Measurements from ENCODE around the gene LTBP3.

Gene LTBP3

DNA sequence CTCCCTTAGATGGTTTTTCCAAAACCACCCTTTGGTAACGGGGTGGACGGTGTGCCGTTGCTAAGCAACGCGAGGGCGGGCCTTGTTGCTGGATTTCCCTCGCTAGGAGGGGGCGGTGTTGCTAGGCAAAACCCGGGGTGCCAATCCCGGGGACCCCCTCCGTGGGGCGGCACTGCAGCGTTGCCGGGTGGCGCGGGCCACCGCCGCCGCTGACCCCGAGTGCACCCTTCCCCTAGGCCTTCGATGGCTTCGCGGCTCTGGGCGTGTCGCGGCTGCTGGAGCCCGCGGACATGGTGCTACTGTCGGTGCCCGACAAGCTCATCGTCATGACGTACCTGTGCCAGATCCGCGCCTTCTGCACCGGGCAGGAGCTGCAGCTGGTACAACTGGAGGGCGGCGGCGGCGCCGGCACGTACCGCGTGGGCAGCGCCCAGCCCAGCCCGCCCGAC, 26.6 kb upstream of the LTBP3 start:
- TF ChIP-seq, protein P1, sequence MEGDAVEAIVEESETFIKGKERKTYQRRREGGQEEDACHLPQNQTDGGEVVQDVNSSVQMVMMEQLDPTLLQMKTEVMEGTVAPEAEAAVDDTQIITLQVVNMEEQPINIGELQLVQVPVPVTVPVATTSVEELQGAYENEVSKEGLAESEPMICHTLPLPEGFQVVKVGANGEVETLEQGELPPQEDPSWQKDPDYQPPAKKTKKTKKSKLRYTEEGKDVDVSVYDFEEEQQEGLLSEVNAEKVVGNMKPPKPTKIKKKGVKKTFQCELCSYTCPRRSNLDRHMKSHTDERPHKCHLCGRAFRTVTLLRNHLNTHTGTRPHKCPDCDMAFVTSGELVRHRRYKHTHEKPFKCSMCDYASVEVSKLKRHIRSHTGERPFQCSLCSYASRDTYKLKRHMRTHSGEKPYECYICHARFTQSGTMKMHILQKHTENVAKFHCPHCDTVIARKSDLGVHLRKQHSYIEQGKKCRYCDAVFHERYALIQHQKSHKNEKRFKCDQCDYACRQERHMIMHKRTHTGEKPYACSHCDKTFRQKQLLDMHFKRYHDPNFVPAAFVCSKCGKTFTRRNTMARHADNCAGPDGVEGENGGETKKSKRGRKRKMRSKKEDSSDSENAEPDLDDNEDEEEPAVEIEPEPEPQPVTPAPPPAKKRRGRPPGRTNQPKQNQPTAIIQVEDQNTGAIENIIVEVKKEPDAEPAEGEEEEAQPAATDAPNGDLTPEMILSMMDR (conservative IDR thresholded peaks at IDR 0.05; ENCODE audit: low read depth, low read length): no peak
- H3K4me3 ChIP-seq (ENCODE audit: low read depth, low read length): no peak overlapping the region
- DNase-seq (ENCODE audit: low read depth): peak; percentile 17

DNA sequence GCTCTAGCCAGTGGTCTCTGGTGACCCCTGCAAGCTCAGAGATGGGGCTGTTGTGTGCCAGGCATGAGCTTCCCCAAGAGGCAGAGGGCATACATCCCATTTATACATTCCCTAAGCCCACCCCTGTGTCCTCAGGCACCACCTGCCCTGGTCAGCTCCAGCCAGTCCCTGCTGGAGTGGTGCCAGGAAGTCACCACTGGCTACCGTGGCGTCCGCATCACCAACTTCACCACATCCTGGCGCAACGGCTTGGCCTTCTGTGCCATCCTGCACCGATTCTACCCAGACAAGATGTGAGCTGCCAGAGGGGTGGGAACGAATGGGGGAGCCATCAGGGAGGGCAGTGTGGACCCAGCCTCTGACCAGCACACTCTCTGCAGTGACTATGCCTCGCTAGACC, 25.9 kb upstream of the LTBP3 start:
- TF ChIP-seq, protein P1 (conservative IDR thresholded peaks at IDR 0.05; ENCODE audit: low read depth, low read length): no peak
- no peak overlapping the region for H3K4me3 ChIP-seq (ENCODE audit: low read depth, low read length)

DNA sequence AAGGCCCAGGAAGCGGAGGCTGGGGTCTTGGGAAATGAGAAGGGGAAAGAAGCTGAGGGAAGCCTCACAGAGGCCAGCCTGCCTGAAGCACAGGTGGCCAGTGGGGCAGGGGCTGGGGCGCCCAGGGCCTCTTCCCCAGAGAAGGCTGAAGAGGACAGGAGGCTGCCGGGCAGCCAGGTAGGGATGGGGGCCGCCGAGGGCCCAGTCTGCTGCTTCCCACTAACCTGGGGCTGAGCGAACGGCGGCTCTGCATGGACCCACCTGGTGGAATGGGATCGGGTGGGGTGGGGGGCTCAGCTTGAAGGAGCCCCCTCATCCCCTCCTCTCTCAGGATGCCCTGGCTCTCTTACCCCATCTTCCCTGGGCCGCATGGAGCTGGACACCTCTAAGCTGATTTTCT, 25.4 kb upstream of the LTBP3 start:
- TF ChIP-seq, protein P1 (conservative IDR thresholded peaks at IDR 0.05; ENCODE audit: low read depth, low read length): no peak
- DNase-seq (ENCODE audit: low read depth): no peak
- H3K4me3 ChIP-seq (ENCODE audit: low read depth, low read length): no peak overlapping the region

More for the DNA sequence above, 25.9 kb upstream of the LTBP3 start:
- DNase-seq (ENCODE audit: low read depth): no peak

DNA sequence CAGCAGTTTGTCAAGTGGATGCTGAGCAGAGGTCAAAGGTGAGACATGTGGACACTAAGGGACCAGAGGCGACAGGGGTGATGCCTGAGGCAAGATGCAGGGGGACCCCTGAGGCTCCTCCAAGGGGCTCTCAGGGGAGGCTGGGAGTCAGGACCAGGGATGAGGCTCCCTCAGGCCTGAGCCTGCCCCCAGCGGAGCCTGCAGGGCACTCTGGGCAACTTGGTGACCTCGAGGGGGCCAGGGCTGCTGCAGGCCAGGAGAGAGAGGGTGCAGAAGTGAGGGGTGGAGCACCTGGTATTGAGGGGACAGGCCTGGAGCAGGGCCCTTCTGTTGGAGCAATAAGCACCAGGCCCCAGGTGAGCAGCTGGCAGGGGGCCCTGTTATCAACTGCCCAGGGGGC, 23.8 kb upstream of the LTBP3 start:
- H3K4me3 ChIP-seq (ENCODE audit: low read depth, low read length): no peak overlapping the region
- TF ChIP-seq, protein P1 (conservative IDR thresholded peaks at IDR 0.05; ENCODE audit: low read depth, low read length): no peak
- DNase-seq (ENCODE audit: low read depth): no peak

DNA sequence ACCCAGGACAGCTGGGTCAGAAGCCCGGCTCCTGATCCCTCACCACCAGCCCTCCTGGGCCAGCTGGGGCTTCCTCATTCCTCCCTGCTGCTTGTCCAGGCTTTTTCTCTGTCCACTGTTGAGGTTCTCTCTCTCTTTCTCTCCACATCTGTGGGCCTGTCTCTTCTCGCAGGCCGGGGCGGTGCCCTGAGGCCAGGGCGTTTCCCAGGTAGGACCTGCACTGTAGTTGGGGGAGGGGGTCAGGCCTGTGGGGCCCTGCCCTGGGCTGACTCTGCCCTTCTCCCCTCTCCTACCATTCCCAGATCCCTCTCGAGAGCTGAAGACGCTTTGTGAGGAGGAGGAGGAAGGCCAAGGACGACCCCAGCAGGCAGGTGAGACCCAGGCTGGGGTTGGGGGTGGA, 22.6 kb upstream of the LTBP3 start:
- TF ChIP-seq, protein P1 (conservative IDR thresholded peaks at IDR 0.05; ENCODE audit: low read depth, low read length): no peak
- no peak overlapping the region for H3K4me3 ChIP-seq (ENCODE audit: low read depth, low read length)
- DNase-seq (ENCODE audit: low read depth): no peak

DNA sequence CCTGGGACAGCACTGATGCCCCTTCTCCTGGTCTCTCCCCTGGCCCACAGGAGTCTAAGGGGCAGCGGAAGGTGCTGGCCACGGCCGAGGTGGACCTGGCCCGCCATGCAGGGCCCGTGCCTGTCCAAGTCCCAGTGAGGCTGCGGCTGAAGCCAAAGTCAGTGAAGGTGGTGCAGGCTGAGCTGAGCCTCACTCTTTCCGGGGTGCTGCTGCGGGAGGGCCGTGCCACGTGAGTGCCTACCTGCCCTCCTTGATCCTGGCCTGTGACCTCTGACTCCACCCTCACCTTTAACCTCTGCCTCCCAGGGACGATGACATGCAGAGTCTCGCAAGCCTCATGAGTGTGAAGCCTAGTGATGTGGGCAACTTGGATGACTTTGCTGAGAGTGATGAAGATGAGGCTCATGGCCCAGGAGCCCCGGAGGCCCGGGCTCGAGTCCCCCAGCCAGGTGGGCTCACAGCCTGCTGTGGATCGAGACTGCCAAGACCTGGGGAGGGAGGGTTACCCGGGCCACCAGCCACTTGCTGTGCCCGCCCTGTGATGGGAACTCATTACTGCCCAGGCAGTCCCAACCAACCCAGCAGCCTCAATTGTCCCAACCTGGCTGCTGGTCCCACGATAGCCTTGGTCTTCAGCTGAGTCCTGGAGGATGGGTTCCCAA, 22.0 kb upstream of the LTBP3 start:
- TF ChIP-seq, protein P1 (conservative IDR thresholded peaks at IDR 0.05; ENCODE audit: low read depth, low read length): no peak
- DNase-seq (ENCODE audit: low read depth): no peak
- H3K4me3 ChIP-seq (ENCODE audit: low read depth, low read length): no peak overlapping the region

DNA sequence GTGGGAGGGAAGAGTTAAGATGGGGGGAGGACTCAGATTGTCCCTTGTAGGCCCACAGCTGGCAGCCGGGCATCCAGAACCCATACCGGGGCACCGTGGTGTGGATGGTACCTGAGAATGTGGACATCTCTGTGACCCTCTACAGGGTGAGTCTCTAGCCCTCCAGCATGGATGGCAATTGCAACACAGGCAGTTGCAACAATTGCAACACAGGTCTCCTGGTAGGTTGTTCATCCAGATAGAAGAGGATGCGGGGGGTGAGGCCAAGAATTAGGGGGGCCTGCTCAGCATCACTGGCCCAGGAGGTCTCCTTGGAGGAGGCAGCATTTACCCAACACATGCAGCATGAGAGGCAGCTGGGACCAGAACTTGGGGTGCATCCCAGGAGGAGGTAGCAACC, 21.1 kb upstream of the LTBP3 start:
- no peak for DNase-seq (ENCODE audit: low read depth)
- no peak overlapping the region for H3K4me3 ChIP-seq (ENCODE audit: low read depth, low read length)
- TF ChIP-seq, protein P1 (conservative IDR thresholded peaks at IDR 0.05; ENCODE audit: low read depth, low read length): no peak

All from choroid plexus epithelial cell (primary cell).